CD14-positive monocyte (primary cell): ENCODE data around the gene MORC1. TPM values are rescaled to one million over a fixed set of nuclear protein-coding genes. Genes with fewer than 3 reads are reported as not detected.

Experiments used
- DNase-seq, 3 donors: peaks; one replicate each; pipeline ENCODE4 v3.0.0-alpha.2; 2011 to 2022
- H2AFZ ChIP-seq: 2 replicates; pipeline ENCODE4 v1.6.0; 2012; ENCODE audit warnings: mild to moderate bottlenecking, low read depth, low read length, inconsistent platforms; ENCODE audit not compliant: insufficient read depth, poor library complexity, severe bottlenecking
- H3K27ac ChIP-seq, 2 donors: 1 replicate in 1 of 2; 2 replicates in 1 of 2; pipeline ENCODE4 v1.5.1; 2012 to 2013; ENCODE audit warnings: low read length in 2 of 2, control low read depth in 1 of 2, inconsistent platforms in 1 of 2, low read depth in 1 of 2, mild to moderate bottlenecking in 1 of 2
- H3K27me3 ChIP-seq, 2 donors: one replicate each; pipeline versions ENCODE4 v1.6.0 to v1.6.1; 2011 to 2013; ENCODE audit warnings: low read length in 2 of 2; ENCODE audit not compliant: control insufficient read depth in 2 of 2, insufficient read depth in 2 of 2
- H3K36me3 ChIP-seq, 2 donors: replicated peaks in 1 of 2; 1 replicate in 1 of 2; 2 replicates in 1 of 2; pipeline versions ENCODE4 v1.5.1 to v1.6.1; 2012 to 2013; ENCODE audit warnings: low read length in 2 of 2, control low read depth in 1 of 2, inconsistent platforms in 1 of 2, mild to moderate bottlenecking in 1 of 2; ENCODE audit not compliant: insufficient read depth in 2 of 2, control insufficient read depth in 1 of 2
- H3K4me1 ChIP-seq, 2 donors: 1 replicate in 1 of 2; 2 replicates in 1 of 2; pipeline versions ENCODE4 v1.5.1 to v1.6.1; 2012 to 2013; ENCODE audit warnings: low read length in 2 of 2, control low read depth in 1 of 2, inconsistent platforms in 1 of 2, mild to moderate bottlenecking in 1 of 2, moderate library complexity in 1 of 2; ENCODE audit not compliant: insufficient read depth in 2 of 2, control insufficient read depth in 1 of 2
- H3K4me2 ChIP-seq: replicated peaks from 2 replicates; pipeline ENCODE3; 2012; ENCODE audit warnings: low read length, moderate library complexity, mild to moderate bottlenecking; ENCODE audit not compliant: poor library complexity, severe bottlenecking; ENCODE audit errors: extremely low read depth
- H3K4me3 ChIP-seq, 3 experiments: fragments of 200-600 bp in 1 of 3; sonication (generic) in 1 of 3; replicated peaks in 1 of 3; 1 replicate in 2 of 3; 2 replicates in 1 of 3; pipeline ENCODE4 v1.5.1; 2011 to 2013; ENCODE audit warnings: low read length in 3 of 3, mild to moderate bottlenecking in 3 of 3, control low read depth in 2 of 3, low read depth in 2 of 3, inconsistent platforms in 1 of 3, moderate library complexity in 1 of 3
- H3K79me2 ChIP-seq: 2 replicates; pipeline ENCODE4 v1.6.0; 2012; ENCODE audit warnings: mild to moderate bottlenecking, control low read depth, inconsistent platforms, low read length, moderate library complexity; ENCODE audit not compliant: insufficient read depth
- H3K9ac ChIP-seq: 2 replicates; pipeline ENCODE4 v1.6.0; 2017; ENCODE audit warnings: low read length, mild to moderate bottlenecking; ENCODE audit not compliant: insufficient read depth, poor library complexity, severe bottlenecking
- H3K9me3 ChIP-seq, 2 donors: replicated peaks in 1 of 2; 1 replicate in 1 of 2; 2 replicates in 1 of 2; pipeline versions ENCODE4 v1.5.1 to v1.6.1; 2012 to 2013; ENCODE audit warnings: low read length in 2 of 2, control low read depth in 1 of 2; ENCODE audit not compliant: control insufficient read depth in 1 of 2, insufficient read depth in 1 of 2
- H4K20me1 ChIP-seq: 2 replicates; pipeline ENCODE4 v1.6.0; 2012; ENCODE audit warnings: mild to moderate bottlenecking, low read length, control low read depth, moderate library complexity; ENCODE audit not compliant: insufficient read depth
- H3K27ac Mint-ChIP-seq, 7 donors: one replicate each; pipeline ENCODE4 v1.8.0; 2020; ENCODE audit warnings: mild to moderate bottlenecking in 7 of 7, mixed read lengths in 7 of 7, moderate library complexity in 6 of 7, inconsistent platforms in 2 of 7
- H3K27me3 Mint-ChIP-seq, 3 donors: one replicate each; pipeline ENCODE4 v1.8.0; 2021 to 2022; ENCODE audit warnings: low read depth in 3 of 3, mild to moderate bottlenecking in 3 of 3, mixed read lengths in 3 of 3, moderate library complexity in 3 of 3, inconsistent platforms in 1 of 3
- H3K36me3 Mint-ChIP-seq, 2 donors: one replicate each; pipeline ENCODE4 v1.8.0; 2020; ENCODE audit warnings: mixed read lengths in 2 of 2, inconsistent platforms in 1 of 2, mild to moderate bottlenecking in 1 of 2
- H3K4me1 Mint-ChIP-seq: one replicate; pipeline ENCODE4 v1.8.0; 2020; ENCODE audit warnings: mild to moderate bottlenecking, mixed read lengths
- H3K4me3 Mint-ChIP-seq, 2 donors: one replicate each; pipeline ENCODE4 v1.8.0; 2020; ENCODE audit warnings: mild to moderate bottlenecking in 2 of 2, mixed read lengths in 2 of 2, moderate library complexity in 1 of 2
- H3K9me3 Mint-ChIP-seq, 7 donors: one replicate each; pipeline ENCODE4 v1.8.0; 2020 to 2022; ENCODE audit warnings: mixed read lengths in 7 of 7, mild to moderate bottlenecking in 6 of 7, moderate library complexity in 6 of 7, inconsistent platforms in 2 of 7
- CTCF ChIP-seq: fragments of 200-600 bp; IDR thresholded peaks from one replicate; pipeline ENCODE4 v1.8.0; 2022; ENCODE audit warnings: antibody characterized with exemption, mild to moderate bottlenecking
- WGBS: methylation state at CpG from one replicate; pipeline ENCODE4 v1.1.5; 2013; ENCODE audit warnings: missing lambda C conversion rate; ENCODE audit not compliant: insufficient coverage; 5-methylcytosine and 5-hydroxymethylcytosine counted together
- intact Hi-C, 2 donors: fragments of 100-400 bp; cut with micrococcal nuclease; formaldehyde crosslinking; loops; one replicate each; pipeline versions ENCODE4 v1.15.0 to v1.15.1; 2023
- polyA plus RNA-seq, 3 donors: library from polyadenylated mRNA; depleted of rRNA in 1 of 3; unstranded in 2 of 3; stranded (reverse) in 1 of 3; fragments of 300-500 nt in 2 of 3; fragments of >200 nt in 1 of 3; fragmentation: Illumina TruSeq in 2 of 3; gene quantifications; 1 replicate in 2 of 3; 2 replicates in 1 of 3; pipeline ENCODE4 v1.2.3, GENCODE V29; 2012 to 2021

The MORC1 gene
- polyA plus RNA-seq, 3 donors: not detected

DNA sequence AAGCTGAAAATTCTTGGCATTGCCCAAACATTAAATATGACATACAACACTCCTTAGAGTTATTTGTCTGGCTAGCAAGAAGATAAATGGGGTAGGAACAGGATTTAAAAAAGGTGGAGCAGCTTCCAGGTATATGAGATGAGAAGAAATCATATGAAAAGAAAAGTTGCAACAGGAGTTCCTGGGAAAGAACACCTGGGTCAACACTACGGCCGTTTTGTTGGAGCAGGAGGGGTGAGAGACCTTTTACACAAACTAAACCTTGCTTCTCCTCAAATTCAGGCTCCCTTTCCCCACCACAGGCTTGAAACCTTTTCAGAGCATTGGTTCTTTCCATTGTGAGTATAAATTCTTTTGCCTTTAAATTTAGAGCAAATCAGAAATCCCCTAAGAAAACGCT lies 145.5 kb downstream of the MORC1 start:
- no peaks in the 10 kb centered on the region for H3K36me3 ChIP-seq
- Mint-ChIP-seq H3K9me3 (peaks cover 0 to 2% (median 0%) of the 10 kb centered on the region in 7 donors), H3K27me3 (no peaks in the 10 kb centered on the region), H3K27ac (no peak overlapping the region), H3K4me3 (no peak overlapping the region), H3K36me3 (no peaks in the 10 kb centered on the region), H3K4me1 (no peaks in the 10 kb centered on the region)
- H3K4me2 ChIP-seq: no peak overlapping the region
- H2AFZ ChIP-seq: no peak overlapping the region
- no peaks in the 10 kb centered on the region for H3K9me3 ChIP-seq
- no peak overlapping the region for H3K9ac ChIP-seq
- H3K79me2 ChIP-seq: no peaks in the 10 kb centered on the region
- DNase-seq: no peak
- H3K27ac ChIP-seq: no peak overlapping the region
- no CpG with 5 or more reads among the region's 3 CpGs for WGBS
- H3K4me1 ChIP-seq: no peaks in the 10 kb centered on the region
- H3K4me3 ChIP-seq: no peak overlapping the region
- no peaks in the 10 kb centered on the region for H4K20me1 ChIP-seq
- intact Hi-C loops: no loop called here
- H3K27me3 ChIP-seq: no peaks in the 10 kb centered on the region
- TF ChIP-seq CTCF: no peak

DNA sequence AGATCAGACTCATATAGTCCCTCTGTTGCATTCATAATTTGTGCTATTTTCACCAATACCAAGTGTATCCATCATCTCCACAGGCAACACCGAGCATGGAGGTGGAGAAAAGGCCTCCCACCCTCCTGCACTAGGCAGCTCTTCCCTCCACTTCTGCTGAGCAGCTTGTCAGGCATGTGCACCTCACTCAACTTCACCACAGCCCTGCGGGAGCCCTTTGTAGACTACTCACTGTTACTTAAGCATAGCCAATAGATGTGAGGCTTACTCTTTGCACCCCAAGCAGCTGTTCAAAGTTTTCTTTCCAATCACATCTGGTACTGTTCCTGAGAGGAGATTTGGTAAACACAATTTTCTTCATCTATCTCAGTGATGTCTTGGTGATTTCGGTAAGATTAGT lies 147.4 kb downstream of the MORC1 start:
- Histone ChIP-seq H3K4me1 (no peaks in the 10 kb centered on the region), H2AFZ (no peak overlapping the region), H3K4me2 (no peak overlapping the region), H3K27me3 (no peaks in the 10 kb centered on the region), H3K79me2 (no peaks in the 10 kb centered on the region), H3K9me3 (no peaks in the 10 kb centered on the region), H3K27ac (no peak overlapping the region), H3K4me3 (no peak overlapping the region), H4K20me1 (no peaks in the 10 kb centered on the region), H3K9ac (no peak overlapping the region), H3K36me3 (no peaks in the 10 kb centered on the region)
- Mint-ChIP-seq H3K4me1 (no peaks in the 10 kb centered on the region), H3K27ac (no peak overlapping the region), H3K36me3 (no peaks in the 10 kb centered on the region), H3K9me3 (peaks cover 0 to 3% (median 2%) of the 10 kb centered on the region in 7 donors), H3K4me3 (no peak overlapping the region), H3K27me3 (no peaks in the 10 kb centered on the region)
- intact Hi-C loops: no loop called here
- WGBS: 0% methylated on average over 1 of the region's 3 CpGs
- no peak for TF ChIP-seq CTCF
- no peak for DNase-seq
